T-helper 17 cell (primary cell): ENCODE measurements around the gene ASCL5. TPM values are rescaled to one million over a fixed set of nuclear protein-coding genes. Genes with fewer than 3 reads are reported as not detected.

Experiments used
- ATAC-seq: fragments of 150-1000 bp; cut with Tn5 transposase; 2 replicates; pipeline ENCODE4 v1.10.0; 2021; ENCODE audit warnings: mild to moderate bottlenecking, moderate library complexity
- DNase-seq, 3 donors: peaks; one replicate each; pipeline versions ENCODE4 v3.0.0 to v3.0.0-alpha.2; 2020 to 2021
- H3K9me3 ChIP-seq: one replicate; pipeline ENCODE4 v1.7.0; 2013; ENCODE audit warnings: low read length, mild to moderate bottlenecking; ENCODE audit not compliant: control insufficient read depth, poor library complexity, severe bottlenecking
- H3K27ac Mint-ChIP-seq: one replicate; pipeline ENCODE4 v1.8.0; 2022; ENCODE audit warnings: mild to moderate bottlenecking, moderate library complexity, mixed read lengths
- H3K27me3 Mint-ChIP-seq: one replicate; pipeline ENCODE4 v1.8.0; 2022; ENCODE audit warnings: mixed read lengths
- H3K36me3 Mint-ChIP-seq: one replicate; pipeline ENCODE4 v1.8.0; 2022; ENCODE audit warnings: low read depth, mixed read lengths
- H3K4me1 Mint-ChIP-seq: one replicate; pipeline ENCODE4 v1.8.0; 2022; ENCODE audit warnings: mild to moderate bottlenecking, mixed read lengths
- H3K4me3 Mint-ChIP-seq: one replicate; pipeline ENCODE4 v1.8.0; 2022; ENCODE audit warnings: mild to moderate bottlenecking, moderate library complexity, mixed read lengths
- total RNA-seq, 4 donors: library from RNA in 2 of 4; stranded (reverse) in 2 of 4; gene quantifications; one replicate each; pipeline ENCODE4 v1.2.3 and lab custom pipeline; 2022 to 2026

Gene ASCL5
- total RNA-seq, 2 donors from 2014 or later = 0.27 TPM; not detected in 1

DNA sequence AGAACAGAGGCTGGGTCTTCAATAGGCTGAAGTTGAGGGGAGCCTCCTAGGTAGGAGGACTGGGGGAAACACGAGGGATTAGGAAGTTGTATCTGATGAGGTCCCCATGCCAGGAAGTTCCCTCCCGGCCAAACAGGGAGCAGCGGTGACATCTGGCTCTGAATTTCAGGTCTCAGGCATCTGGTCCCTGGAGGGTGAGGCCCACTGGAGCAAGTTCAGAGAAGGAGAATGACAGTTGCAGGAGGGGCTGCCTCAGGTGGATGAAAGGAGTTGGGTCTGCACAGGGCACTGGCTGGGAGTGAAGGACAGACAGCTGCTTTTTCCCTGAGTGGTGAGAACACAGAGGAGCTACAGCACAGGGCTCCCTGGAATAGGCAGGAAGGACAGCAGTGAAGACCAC lies 18.1 kb upstream of the ASCL5 start:
- no peak for DNase-seq
- H3K9me3 ChIP-seq = no peaks in the 10 kb centered on the region
- no peak for ATAC-seq
- Mint-ChIP-seq H3K4me3 (no peak overlapping the region), H3K4me1 (peaks cover 6% of the 10 kb centered on the region), H3K27me3 (no peaks in the 10 kb centered on the region), H3K27ac (no peak overlapping the region), H3K36me3 (peaks cover 11% of the 10 kb centered on the region)

DNA sequence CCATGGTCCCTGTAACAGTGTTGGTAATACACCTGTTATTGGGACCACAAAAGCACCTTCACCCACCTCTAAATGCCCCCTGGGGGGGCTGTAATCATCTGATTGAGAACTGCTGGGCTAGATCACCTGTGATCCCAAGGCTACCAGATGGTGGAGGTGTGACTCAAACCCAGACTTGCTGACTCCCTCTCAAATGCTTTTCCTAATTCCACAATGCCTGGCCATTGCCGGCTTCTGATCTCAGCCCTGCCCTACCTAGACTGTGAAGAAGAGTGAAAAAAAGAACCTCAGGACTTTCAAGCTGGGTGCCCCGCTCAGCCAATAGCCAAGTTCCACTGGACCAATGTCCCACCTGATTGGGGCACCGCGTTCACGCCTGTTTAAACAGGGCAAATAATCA lies 17.7 kb upstream of the ASCL5 start:
- DNase-seq = no peak
- Mint-ChIP-seq H3K4me3 (no peak overlapping the region), H3K27ac (no peak overlapping the region), H3K27me3 (no peaks in the 10 kb centered on the region), H3K4me1 (peaks cover 8% of the 10 kb centered on the region), H3K36me3 (peaks cover 14% of the 10 kb centered on the region)
- no peak for ATAC-seq
- no peaks in the 10 kb centered on the region for H3K9me3 ChIP-seq

DNA sequence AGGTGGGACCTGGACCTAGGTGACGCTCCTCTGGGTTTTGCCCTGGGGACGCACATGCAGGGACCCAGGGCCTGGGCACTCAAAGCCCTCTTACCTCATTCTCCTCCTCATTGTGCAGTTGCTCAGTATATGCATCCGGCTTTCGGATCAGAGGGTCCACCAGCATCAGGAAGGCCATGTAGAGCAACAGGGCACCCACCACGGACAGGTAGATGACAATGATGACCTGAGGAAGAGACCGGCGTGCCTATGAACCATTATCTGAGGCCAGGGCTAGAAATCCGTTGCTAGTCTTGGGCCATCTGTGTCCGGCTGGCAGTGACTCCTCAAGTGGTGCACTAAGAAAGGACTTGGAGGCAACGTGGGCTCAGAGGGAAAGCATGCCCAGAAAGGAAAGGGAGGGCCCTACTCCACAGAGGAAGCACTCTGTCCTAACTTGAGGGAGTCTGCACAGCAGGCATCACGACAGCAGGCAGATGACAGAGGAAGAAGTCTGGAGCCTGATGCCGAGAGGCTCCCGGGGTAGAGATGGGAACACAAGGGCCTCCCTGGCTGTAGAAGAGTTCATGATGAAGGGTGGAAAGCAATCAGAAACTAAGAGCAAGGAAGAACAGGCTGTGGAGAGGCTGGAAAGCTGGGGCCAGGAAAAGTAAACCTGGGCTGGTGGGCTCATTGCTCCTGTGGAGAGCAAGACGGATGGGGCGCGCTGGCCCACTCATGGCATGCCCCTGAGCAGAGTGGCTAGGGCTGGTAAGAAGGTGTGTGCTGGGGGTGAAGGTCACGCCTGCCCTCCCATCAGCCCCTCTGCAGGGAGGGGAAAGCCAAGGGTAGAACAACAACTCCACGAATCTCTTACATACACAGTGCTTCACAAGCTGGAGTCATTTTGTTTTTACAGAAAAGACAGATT lies 17.0 kb upstream of the ASCL5 start:
- Mint-ChIP-seq H3K4me1 (peaks cover 5% of the 10 kb centered on the region), H3K4me3 (no peak overlapping the region), H3K27me3 (no peaks in the 10 kb centered on the region), H3K36me3 (peaks cover 14% of the 10 kb centered on the region), H3K27ac (no peak overlapping the region)
- H3K9me3 ChIP-seq = no peaks in the 10 kb centered on the region
- ATAC-seq = no peak
- no peak for DNase-seq

DNA sequence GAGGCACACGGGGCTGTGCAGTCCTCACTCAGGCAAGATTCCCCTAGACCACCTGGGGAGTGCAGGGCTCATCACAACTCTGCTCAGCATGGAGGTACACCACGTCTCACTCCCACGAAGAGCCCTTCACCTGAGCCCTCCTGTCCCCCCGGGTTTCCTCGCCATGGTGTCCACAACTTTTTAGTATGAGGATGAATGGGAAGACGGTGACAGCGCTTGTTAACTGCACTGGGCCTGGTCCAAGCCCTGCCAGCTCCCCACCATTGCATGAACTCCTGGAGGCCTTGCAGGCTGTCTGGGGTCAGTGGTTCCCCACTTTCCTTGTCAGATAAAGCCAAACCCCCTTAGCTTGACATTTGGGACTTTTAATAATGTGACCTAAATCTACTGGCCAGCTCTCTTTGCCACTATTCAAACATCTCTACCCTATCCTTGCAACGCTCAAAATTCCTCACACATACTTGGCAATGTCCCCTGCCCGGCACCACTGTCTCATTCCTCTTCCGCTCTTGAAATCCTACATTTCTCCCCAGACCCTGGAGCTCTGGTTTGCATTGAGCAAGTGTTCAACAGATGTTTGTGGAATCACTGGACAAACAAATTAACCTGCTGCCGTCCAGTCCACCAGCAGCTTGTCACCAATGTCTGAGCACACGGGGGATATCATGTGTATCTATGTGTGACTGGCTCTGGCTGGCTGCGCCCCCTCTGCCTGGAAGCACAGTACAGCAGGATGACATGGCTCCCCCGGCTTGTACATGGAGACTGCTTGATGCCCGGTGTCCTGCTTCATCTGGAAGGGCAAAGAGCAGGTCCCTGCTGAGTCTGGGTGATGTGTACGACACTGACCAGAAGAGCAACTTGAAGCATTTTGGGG lies 16.1 kb upstream of the ASCL5 start:
- ATAC-seq = no peak
- Mint-ChIP-seq H3K27me3 (no peaks in the 10 kb centered on the region), H3K36me3 (peaks cover 14% of the 10 kb centered on the region), H3K4me3 (no peak overlapping the region), H3K27ac (no peak overlapping the region), H3K4me1 (peaks cover 5% of the 10 kb centered on the region)
- DNase-seq = no peak
- no peaks in the 10 kb centered on the region for H3K9me3 ChIP-seq

DNA sequence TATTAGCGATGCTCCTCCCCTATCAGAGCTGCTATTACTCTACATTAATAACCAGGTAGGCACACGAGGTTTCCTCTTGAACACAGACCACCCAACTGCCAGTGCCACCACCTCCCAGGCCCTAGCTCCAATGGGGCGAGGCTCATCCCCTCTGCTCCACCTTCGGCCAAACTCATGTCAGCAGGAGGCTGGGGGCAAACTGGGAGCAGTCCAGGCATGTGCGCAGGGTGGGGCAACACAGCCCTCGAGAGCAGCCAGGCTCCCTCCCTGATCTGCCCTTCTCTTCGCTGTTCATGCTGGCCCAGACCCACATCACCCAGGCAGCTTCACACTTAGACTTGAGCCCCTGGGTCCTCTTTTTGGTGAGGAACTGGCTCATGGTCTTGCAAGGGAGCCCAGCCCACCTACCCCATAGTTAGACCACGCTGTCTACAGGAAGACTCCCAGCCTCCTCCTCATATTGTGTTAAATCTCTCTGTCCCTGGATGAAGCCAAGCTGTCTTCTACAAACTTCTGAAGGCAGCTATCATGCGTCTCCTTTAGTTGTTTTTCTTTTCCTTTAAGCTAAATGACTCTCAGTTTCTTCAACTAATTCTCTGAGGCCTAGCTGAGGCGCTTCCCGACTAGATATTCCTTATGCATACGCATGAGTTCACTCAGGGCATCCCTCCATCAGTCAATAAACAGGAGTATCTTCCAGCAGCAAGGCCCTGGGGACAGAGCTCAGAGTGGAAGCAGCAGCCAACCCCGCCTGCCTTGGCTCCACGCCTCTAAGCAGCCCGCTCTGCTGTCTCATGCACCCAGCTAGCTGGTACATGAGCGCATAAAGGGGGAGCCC lies 15.2 kb upstream of the ASCL5 start:
- H3K27ac Mint-ChIP-seq = no peak overlapping the region

DNA sequence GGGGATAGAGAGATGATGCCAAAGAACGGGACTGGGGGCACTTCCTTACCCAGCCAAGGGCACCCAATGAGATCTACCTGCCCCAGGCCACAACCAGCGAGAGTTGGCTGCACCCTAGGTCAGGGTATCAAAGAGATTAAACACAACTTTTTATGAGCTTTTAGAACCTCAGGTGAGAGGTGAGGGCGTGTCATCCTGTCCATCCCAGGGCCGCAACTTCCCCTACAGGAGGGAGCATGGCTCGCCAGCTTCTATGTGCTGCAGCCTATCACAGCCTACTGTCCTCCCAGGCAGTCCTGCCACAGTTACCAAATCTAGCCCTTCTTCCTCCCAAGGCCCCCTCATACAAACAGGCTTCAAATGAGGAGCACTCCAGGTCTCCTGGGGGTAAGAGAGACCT lies 14.4 kb upstream of the ASCL5 start:
- ATAC-seq (no peak), DNase-seq (no peak)
- H3K9me3 ChIP-seq = no peaks in the 10 kb centered on the region
- peaks cover 14% of the 10 kb centered on the region for H3K36me3 Mint-ChIP-seq
- no peaks in the 10 kb centered on the region for H3K27me3 Mint-ChIP-seq
- H3K4me1 Mint-ChIP-seq = peaks cover 3% of the 10 kb centered on the region
- H3K4me3 Mint-ChIP-seq = no peak overlapping the region
- H3K27ac Mint-ChIP-seq = no peak overlapping the region

More for the DNA sequence above, 15.2 kb upstream of the ASCL5 start:
- ATAC-seq (no peak), DNase-seq (no peak)
- Mint-ChIP-seq H3K36me3 (peaks cover 14% of the 10 kb centered on the region), H3K4me3 (no peak overlapping the region), H3K27me3 (no peaks in the 10 kb centered on the region), H3K4me1 (peaks cover 3% of the 10 kb centered on the region)
- no peaks in the 10 kb centered on the region for H3K9me3 ChIP-seq

DNA sequence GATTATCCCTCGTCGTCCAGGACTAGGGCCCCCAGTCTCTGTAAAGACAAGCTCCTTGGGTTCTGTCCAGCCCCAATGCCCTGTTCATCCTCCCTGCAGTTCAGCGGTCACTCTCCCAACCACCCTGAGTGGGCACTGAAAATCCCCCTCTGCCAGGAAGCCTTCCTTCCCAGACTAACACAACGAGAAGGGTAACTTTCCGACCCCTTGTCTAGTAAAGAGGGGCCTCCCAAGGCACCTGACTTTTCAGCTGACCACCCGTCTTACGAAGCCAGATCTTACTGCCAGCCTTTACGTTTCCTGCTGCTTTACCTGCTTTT lies 13.9 kb upstream of the ASCL5 start:
- no peaks in the 10 kb centered on the region for H3K9me3 ChIP-seq
- Mint-ChIP-seq H3K4me3 (no peak overlapping the region), H3K36me3 (peaks cover 14% of the 10 kb centered on the region), H3K4me1 (peaks cover 3% of the 10 kb centered on the region), H3K27me3 (no peaks in the 10 kb centered on the region), H3K27ac (no peak overlapping the region)
- no peak for ATAC-seq
- DNase-seq = no peak

DNA sequence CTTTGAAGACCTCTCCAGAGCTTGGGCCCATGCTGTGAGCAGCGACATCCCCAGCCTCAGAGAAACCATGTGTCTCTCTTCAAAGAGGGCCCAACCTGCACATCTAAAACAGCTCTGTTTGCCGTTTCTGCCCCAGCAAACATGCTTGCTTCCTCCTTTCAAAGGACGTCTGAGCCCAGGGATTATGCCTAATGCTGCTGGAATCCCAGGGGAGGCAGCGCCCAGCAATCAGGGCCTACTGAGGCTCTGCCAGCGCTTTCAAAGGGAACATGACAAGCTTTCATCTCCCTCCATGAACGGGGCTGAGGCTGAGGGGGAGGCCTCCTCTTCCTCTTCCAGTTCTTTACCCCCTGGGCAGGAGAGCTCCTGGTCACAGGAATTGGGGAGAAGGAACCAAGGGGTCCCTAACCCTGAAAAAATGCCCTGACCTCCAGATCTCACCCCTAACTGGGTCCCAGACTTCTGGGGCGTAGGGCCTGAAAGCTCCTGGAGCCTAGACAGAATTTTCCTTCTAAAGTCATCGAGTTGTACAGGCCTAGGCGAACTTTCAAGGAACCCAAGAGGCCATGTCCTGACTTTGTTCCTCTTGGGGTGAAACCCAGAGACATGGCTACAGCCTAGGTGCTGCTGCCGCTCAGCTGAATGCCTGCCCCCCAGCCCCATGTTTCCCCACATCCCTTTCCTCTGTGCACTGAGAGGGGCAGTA lies 13.4 kb upstream of the ASCL5 start:
- H3K9me3 ChIP-seq = no peaks in the 10 kb centered on the region
- H3K27ac Mint-ChIP-seq = no peak overlapping the region
- H3K4me1 Mint-ChIP-seq = peaks cover 3% of the 10 kb centered on the region
- H3K36me3 Mint-ChIP-seq = peaks cover 14% of the 10 kb centered on the region
- no peak for ATAC-seq
- DNase-seq = no peak
- no peak overlapping the region for H3K4me3 Mint-ChIP-seq
- no peaks in the 10 kb centered on the region for H3K27me3 Mint-ChIP-seq

- H3K27me3 Mint-ChIP-seq = no peaks in the 10 kb centered on the region
- no peak overlapping the region for H3K4me3 Mint-ChIP-seq
- DNase-seq = no peak
- no peaks in the 10 kb centered on the region for H3K9me3 ChIP-seq
- peaks cover 16% of the 10 kb centered on the region for H3K36me3 Mint-ChIP-seq
- no peak for ATAC-seq
- H3K4me1 Mint-ChIP-seq = peaks cover 3% of the 10 kb centered on the region
- no peak overlapping the region for H3K27ac Mint-ChIP-seq
Measured at GRCh38 chr1:201139756-201140155, 12.8 kb upstream of the ASCL5 start.

GRCh38 chr1:201139306-201139705 lies 12.3 kb upstream of the ASCL5 start:
- Mint-ChIP-seq H3K4me1 (peaks cover 3% of the 10 kb centered on the region), H3K4me3 (no peak overlapping the region), H3K36me3 (peaks cover 16% of the 10 kb centered on the region), H3K27ac (no peak overlapping the region), H3K27me3 (no peaks in the 10 kb centered on the region)
- no peak for ATAC-seq
- DNase-seq = no peak
- no peaks in the 10 kb centered on the region for H3K9me3 ChIP-seq

- ATAC-seq (no peak), DNase-seq (no peak)
- Mint-ChIP-seq H3K4me3 (no peak overlapping the region), H3K27ac (no peak overlapping the region), H3K27me3 (no peaks in the 10 kb centered on the region), H3K4me1 (peaks cover 3% of the 10 kb centered on the region), H3K36me3 (peaks cover 10% of the 10 kb centered on the region)
- H3K9me3 ChIP-seq = no peaks in the 10 kb centered on the region
Measured at GRCh38 chr1:201138311-201138840, 11.4 kb upstream of the ASCL5 start.

GRCh38 chr1:201137579-201138310 lies 10.8 kb upstream of the ASCL5 start:
- Mint-ChIP-seq H3K4me3 (no peak overlapping the region), H3K4me1 (peaks cover 3% of the 10 kb centered on the region), H3K36me3 (peaks cover 6% of the 10 kb centered on the region), H3K27ac (no peak overlapping the region), H3K27me3 (no peaks in the 10 kb centered on the region)
- ATAC-seq (no peak), DNase-seq (no peak)
- no peaks in the 10 kb centered on the region for H3K9me3 ChIP-seq
